Natural killer cell (primary cell): Measurements from ENCODE around the gene ADAM11. TPM values are rescaled to one million over a fixed set of nuclear protein-coding genes. Genes with fewer than 3 reads are reported as not detected.
A peak's percentile ranks its signal among the peaks of the same experiment; 100 is the strongest.

ENCODE experiments used
- ATAC-seq, 3 donors: fragments of 150-1000 bp in 2 of 3; fragments of 200-7000 bp in 1 of 3; cut with Tn5 transposase; 1 replicate in 1 of 3; 2 replicates in 2 of 3; pipeline ENCODE4 v1.10.0; 2021; ENCODE audit warnings: mild to moderate bottlenecking in 2 of 3, moderate library complexity in 2 of 3
- DNase-seq, 2 donors: peaks; one replicate each; pipeline versions ENCODE4 v3.0.0 to v3.0.0-alpha.2; 2013 to 2021; ENCODE audit warnings: mixed read lengths in 1 of 2
- H3K27ac ChIP-seq: one replicate; pipeline ENCODE4 v1.5.1; 2013; ENCODE audit warnings: mild to moderate bottlenecking, low read length
- H3K27me3 ChIP-seq: one replicate; pipeline ENCODE4 v1.6.1; 2013; ENCODE audit warnings: low read length; ENCODE audit not compliant: control insufficient read depth, insufficient read depth
- H3K36me3 ChIP-seq: one replicate; pipeline ENCODE4 v1.6.1; 2013; ENCODE audit warnings: low read length; ENCODE audit not compliant: control insufficient read depth, insufficient read depth
- H3K4me1 ChIP-seq: one replicate; pipeline ENCODE4 v1.6.1; 2013; ENCODE audit warnings: low read length; ENCODE audit not compliant: control insufficient read depth, insufficient read depth
- H3K4me3 ChIP-seq: one replicate; pipeline ENCODE4 v1.5.1; 2013; ENCODE audit warnings: low read length
- H3K9me3 ChIP-seq: one replicate; pipeline ENCODE4 v1.6.1; 2013; ENCODE audit warnings: low read length; ENCODE audit not compliant: control insufficient read depth, insufficient read depth
- H3K27ac Mint-ChIP-seq, 2 donors: one replicate each; pipeline ENCODE4 v1.8.0; 2022; ENCODE audit warnings: mild to moderate bottlenecking in 2 of 2, mixed read lengths in 2 of 2, moderate library complexity in 1 of 2
- H3K27me3 Mint-ChIP-seq, 2 donors: one replicate each; pipeline ENCODE4 v1.8.0; 2022; ENCODE audit warnings: low read depth in 2 of 2, mixed read lengths in 2 of 2
- H3K36me3 Mint-ChIP-seq: one replicate; pipeline ENCODE4 v1.8.0; 2022; ENCODE audit warnings: mixed read lengths
- H3K4me1 Mint-ChIP-seq, 2 donors: one replicate each; pipeline ENCODE4 v1.8.0; 2022; ENCODE audit warnings: mixed read lengths in 2 of 2
- H3K4me3 Mint-ChIP-seq: one replicate; pipeline ENCODE4 v1.8.0; 2022; ENCODE audit warnings: mild to moderate bottlenecking, moderate library complexity, mixed read lengths
- H3K9me3 Mint-ChIP-seq, 2 donors: one replicate each; pipeline ENCODE4 v1.8.0; 2022; ENCODE audit warnings: mixed read lengths in 2 of 2
- WGBS: methylation state at CpG from one replicate; pipeline ENCODE4 v1.1.7; 2013; ENCODE audit warnings: missing lambda C conversion rate; ENCODE audit not compliant: insufficient coverage; 5-methylcytosine and 5-hydroxymethylcytosine counted together
- intact Hi-C: fragments of 100-400 bp; cut with micrococcal nuclease; formaldehyde crosslinking; loops from one replicate; pipeline ENCODE4 v1.14.2; 2022
- total RNA-seq, 4 donors: library from RNA; stranded (reverse); fragments of 120-200 nt in 1 of 4; gene quantifications; one replicate each; pipeline versions ENCODE4 v1.2.3 to v1.2.4, GENCODE V29; 2013 to 2022
- TF ChIP-seq, protein P1 (sequence below): fragments of 200-600 bp; IDR thresholded peaks from one replicate; pipeline ENCODE4 v1.8.0; 2022; ENCODE audit warnings: antibody characterized with exemption

The ADAM11 gene
- total RNA-seq, 3 donors from 2014 or later (not counting 1 experiment from before 2014, with no cell fraction given) = 0.18 to 0.28 (median 0.28) TPM

DNA sequence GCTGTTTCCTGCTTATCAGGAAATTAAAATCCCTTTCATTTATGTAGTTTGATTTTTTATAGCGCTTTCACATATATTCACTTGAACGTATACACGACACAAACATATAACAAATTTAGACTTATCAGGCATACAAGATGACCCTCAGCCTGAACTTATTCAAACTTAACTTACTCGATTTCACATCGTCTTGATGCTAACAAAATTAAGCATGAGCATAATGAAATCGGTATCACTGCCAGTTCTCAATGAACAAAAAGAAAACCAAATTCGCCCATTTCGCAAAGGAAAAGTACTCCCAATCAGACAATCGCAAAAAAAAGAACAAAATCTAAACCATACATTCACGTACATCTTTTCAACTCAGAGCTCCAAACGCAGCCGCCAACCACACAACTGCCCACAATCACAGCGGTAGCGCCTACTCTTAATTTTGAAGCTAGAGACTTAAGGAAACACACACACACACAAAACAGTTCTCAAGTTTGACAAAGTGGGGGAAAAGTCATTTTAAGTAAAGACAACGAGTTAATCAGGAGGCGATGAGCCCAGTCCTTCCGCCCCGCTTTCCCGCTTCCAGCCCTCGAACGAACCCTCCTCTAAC is 70.2 kb downstream of the ADAM11 start:
- Mint-ChIP-seq H3K36me3 (no peaks in the 10 kb centered on the region), H3K27ac (no peak overlapping the region)
- DNase-seq = peak in 1 of 2 donors; percentile 40

DNA sequence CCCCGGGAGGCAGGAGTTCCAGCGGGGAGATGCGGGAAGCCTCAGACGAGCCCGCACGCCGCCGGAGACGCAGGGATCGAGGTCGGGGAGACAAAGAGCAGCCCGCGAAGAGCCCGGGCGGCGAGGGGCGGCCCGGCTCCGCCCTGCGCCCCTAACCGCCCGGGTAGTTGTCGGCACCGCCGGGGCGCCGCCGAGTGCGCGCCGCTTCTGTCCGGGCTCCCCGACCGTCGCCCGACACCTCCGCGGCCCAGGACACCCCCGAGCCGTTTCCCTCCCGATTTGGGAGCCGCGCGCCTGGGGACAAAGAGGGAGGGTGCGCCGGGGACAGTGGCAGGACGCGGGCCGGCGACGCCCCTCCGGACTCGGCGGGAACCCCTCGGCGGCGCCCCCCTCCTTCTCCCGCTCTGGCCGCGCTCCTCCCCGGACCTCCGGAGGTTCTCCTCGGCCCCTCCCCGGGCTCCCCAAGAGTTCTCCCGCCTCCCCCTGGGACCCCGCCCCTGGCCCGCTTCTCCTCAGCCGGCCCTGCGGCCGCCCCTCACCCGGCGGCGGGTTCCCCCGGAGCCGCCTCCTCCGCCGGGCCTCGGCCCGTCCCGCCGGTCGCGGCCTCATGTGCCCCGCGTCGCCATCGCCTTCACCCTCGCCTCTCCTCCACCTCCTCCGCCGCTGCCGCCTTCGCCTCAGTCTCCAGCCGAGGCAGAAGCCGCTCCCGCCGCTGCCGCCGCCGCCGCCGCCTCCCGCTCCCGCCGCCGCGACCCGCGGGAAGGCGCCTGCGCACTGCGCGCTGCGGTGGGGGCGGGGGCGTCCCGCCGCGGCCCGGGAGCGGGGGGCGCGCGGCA is 71.0 kb downstream of the ADAM11 start, which contains the start of gene GJC1:
TSS of gene GJC1 (minus strand) at position 765 of the 836 bp plus-strand sequence. CDS start 24,470 bp downstream, outside the sequence.
- peaks cover 9 to 16% of the 10 kb centered on the region in 2 donors for H3K4me1 Mint-ChIP-seq
- Histone ChIP-seq H3K4me1 (peaks cover 10% of the 10 kb centered on the region), H3K4me3 (peak within 1 kb of the TSS; percentile 10), H3K27me3 (peaks cover 41% of the 10 kb centered on the region), H3K36me3 (no peaks in the 10 kb centered on the region), H3K9me3 (no peaks in the 10 kb centered on the region), H3K27ac (no peak within 1 kb of the TSS)
- peak; percentile 16 to 36 for DNase-seq
- no peaks in the 10 kb centered on the region for H3K9me3 Mint-ChIP-seq
- intact Hi-C loops = no loop called here
- peak within 1 kb of the TSS; percentile 84 for H3K4me3 Mint-ChIP-seq
- H3K27me3 Mint-ChIP-seq = peaks cover 38 to 43% of the 10 kb centered on the region in 2 donors
- no peak within 1 kb of the TSS for H3K27ac Mint-ChIP-seq
- H3K36me3 Mint-ChIP-seq = no peaks in the 10 kb centered on the region
- peak; percentile 5 to 70 (median 36) for ATAC-seq
- TF ChIP-seq, protein P1, sequence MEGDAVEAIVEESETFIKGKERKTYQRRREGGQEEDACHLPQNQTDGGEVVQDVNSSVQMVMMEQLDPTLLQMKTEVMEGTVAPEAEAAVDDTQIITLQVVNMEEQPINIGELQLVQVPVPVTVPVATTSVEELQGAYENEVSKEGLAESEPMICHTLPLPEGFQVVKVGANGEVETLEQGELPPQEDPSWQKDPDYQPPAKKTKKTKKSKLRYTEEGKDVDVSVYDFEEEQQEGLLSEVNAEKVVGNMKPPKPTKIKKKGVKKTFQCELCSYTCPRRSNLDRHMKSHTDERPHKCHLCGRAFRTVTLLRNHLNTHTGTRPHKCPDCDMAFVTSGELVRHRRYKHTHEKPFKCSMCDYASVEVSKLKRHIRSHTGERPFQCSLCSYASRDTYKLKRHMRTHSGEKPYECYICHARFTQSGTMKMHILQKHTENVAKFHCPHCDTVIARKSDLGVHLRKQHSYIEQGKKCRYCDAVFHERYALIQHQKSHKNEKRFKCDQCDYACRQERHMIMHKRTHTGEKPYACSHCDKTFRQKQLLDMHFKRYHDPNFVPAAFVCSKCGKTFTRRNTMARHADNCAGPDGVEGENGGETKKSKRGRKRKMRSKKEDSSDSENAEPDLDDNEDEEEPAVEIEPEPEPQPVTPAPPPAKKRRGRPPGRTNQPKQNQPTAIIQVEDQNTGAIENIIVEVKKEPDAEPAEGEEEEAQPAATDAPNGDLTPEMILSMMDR = no peak
- WGBS = under 1% methylated on average over 123 of the region's 123 CpGs

More for the DNA sequence above, 70.2 kb downstream of the ADAM11 start:
- peak in 1 of 3 donors; percentile 8 for ATAC-seq
- H3K27ac ChIP-seq = no peak overlapping the region
- WGBS = 6% methylated on average over 20 of the region's 21 CpGs
- H3K4me1 ChIP-seq = peaks cover 10% of the 10 kb centered on the region
- peaks cover 41% of the 10 kb centered on the region for H3K27me3 ChIP-seq
- peaks cover 38 to 42% of the 10 kb centered on the region in 2 donors for H3K27me3 Mint-ChIP-seq
- no peaks in the 10 kb centered on the region for H3K36me3 ChIP-seq
- TF ChIP-seq, protein P1 = no peak
- H3K9me3 Mint-ChIP-seq = no peaks in the 10 kb centered on the region
- peak overlapping the region; percentile 84 for H3K4me3 Mint-ChIP-seq
- peak overlapping the region; percentile 10 for H3K4me3 ChIP-seq
- no peaks in the 10 kb centered on the region for H3K9me3 ChIP-seq
- intact Hi-C loops = no loop called here
- peaks cover 9 to 16% of the 10 kb centered on the region in 2 donors for H3K4me1 Mint-ChIP-seq

DNA sequence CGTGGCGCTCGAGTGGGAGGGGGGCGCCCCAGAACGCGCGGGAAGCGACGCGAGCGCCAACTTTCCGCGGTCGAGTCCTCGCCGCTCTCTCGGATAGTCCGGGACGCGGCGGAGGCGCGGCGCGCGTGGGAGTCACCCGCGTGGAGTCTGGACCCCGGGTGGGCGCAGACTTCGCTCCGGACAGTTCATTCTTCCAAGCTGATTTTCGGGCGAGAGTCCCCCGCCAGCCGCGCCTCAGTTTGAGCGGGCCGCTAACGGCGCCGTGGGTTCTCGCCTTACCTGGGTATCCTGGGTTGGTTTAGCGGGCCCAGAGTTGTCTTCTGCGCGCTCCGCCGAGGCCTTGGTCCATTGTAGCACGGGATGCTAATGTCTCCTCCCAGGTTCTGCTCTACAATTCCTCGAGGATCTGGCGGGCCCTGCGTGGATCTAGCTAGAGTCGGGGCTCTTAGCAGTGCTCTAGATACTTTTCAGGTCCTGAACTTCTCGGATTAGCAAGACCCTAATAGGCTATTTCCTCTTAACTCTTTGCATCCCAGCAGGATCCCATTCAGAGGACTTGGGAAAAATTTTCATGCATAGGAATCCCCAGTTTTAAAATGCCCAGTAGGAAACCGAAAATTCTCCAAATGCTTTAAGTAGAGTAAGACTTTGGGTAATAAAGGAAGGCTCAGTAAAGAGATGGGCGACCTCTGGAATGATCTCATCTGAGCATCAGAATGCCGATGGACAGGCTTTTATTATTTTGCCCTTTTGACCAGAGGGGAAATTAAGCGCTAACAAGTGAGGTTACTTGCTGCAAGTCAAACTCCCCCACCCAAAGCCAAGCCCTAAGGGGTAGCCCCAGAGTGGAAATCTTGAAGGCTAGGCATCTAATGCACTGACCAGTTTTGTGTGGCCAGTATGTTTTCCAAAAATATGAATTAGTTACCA is 71.8 kb downstream of the ADAM11 start:
- DNase-seq (peak in 1 of 2 donors; percentile 40), ATAC-seq (peak in 1 of 3 donors; percentile 39)
- Mint-ChIP-seq H3K9me3 (no peaks in the 10 kb centered on the region), H3K4me1 (peaks cover 9 to 16% of the 10 kb centered on the region in 2 donors), H3K27me3 (peaks cover 41 to 43% of the 10 kb centered on the region in 2 donors), H3K36me3 (no peaks in the 10 kb centered on the region), H3K4me3 (peak overlapping the region; percentile 73), H3K27ac (no peak overlapping the region)
- no peaks in the 10 kb centered on the region for H3K9me3 ChIP-seq
- H3K4me1 ChIP-seq = peaks cover 10% of the 10 kb centered on the region
- H3K27ac ChIP-seq = no peak overlapping the region
- H3K4me3 ChIP-seq = no peak overlapping the region
- no peaks in the 10 kb centered on the region for H3K36me3 ChIP-seq
- intact Hi-C loops = no loop called here
- H3K27me3 ChIP-seq = peaks cover 41% of the 10 kb centered on the region
- TF ChIP-seq, protein P1 = no peak
- 3% methylated on average over 58 of the region's 58 CpGs for WGBS
